Activated CD8-positive, alpha-beta T cell treated with anti-CD3 and anti-CD28 coated beads for 36 hours (primary cell): ENCODE measurements around the gene C4orf33. TPM values are rescaled to one million over a fixed set of nuclear protein-coding genes. Genes with fewer than 3 reads are reported as not detected.
"Not testable (repeated sequence)": the region's sequence is repeated elsewhere in the genome, so short reads cannot be mapped to it uniquely, and the experiment has no call there.

Source experiments
- ATAC-seq: fragments of 200-7000 bp; cut with Tn5 transposase; one replicate; pipeline ENCODE4 v1.10.0; 2021; ENCODE audit warnings: mild to moderate bottlenecking, moderate library complexity
- CTCF ChIA-PET: fragments of 350-600 bp; sonication (Branson Sonifier 250); formaldehyde crosslinking; loops from one replicate; lab custom pipeline; 2021; ENCODE audit warnings: antibody characterized with exemption; lab: Charles Lee
- POLR2A ChIA-PET: fragments of 350-600 bp; sonication (Branson Sonifier 250); formaldehyde crosslinking; loops from one replicate; lab custom pipeline; 2021; ENCODE audit warnings: antibody characterized with exemption; lab: Charles Lee
- DNase-seq: peaks from one replicate; pipeline ENCODE4 v3.0.0-alpha.2; 2020
- H3K27ac Mint-ChIP-seq: one replicate; pipeline ENCODE4 v1.8.0; 2021; ENCODE audit warnings: mild to moderate bottlenecking, mixed read lengths
- H3K27me3 Mint-ChIP-seq: one replicate; pipeline ENCODE4 v1.8.0; 2021; ENCODE audit warnings: mixed read lengths
- H3K36me3 Mint-ChIP-seq: one replicate; pipeline ENCODE4 v1.8.0; 2021; ENCODE audit warnings: low read depth, mixed read lengths
- H3K4me1 Mint-ChIP-seq: one replicate; pipeline ENCODE4 v1.8.0; 2021; ENCODE audit warnings: low read depth, mixed read lengths
- H3K4me3 Mint-ChIP-seq: one replicate; pipeline ENCODE4 v1.8.0; 2021; ENCODE audit warnings: mild to moderate bottlenecking, moderate library complexity, mixed read lengths
- H3K9me3 Mint-ChIP-seq: one replicate; pipeline ENCODE4 v1.8.0; 2021; ENCODE audit warnings: mixed read lengths
- CTCF ChIP-seq: fragments of 200-600 bp; IDR thresholded peaks from one replicate; pipeline ENCODE4 v1.8.0; 2022; ENCODE audit warnings: antibody characterized with exemption, mild to moderate bottlenecking
- intact Hi-C: fragments of 100-400 bp; cut with micrococcal nuclease; formaldehyde crosslinking; loops from one replicate; pipeline ENCODE4 v1.10.0; 2022
- total RNA-seq, 2 experiments: library from RNA; stranded (reverse); gene quantifications; one replicate each; pipeline ENCODE4 v1.2.3, GENCODE V29; 2021

The C4orf33 gene
- total RNA-seq, result 10 to 100 TPM; 15.0 to 15.6 TPM

GRCh38 chr4:129095811-129096454 is at the start of gene C4orf33:
TSS of gene C4orf33 (plus strand) at chr4:129096152. CDS start at chr4:129102611, 6,459 bp downstream.
- DNase-seq, result peak; percentile 91
- Mint-ChIP-seq H3K27ac (peak within 1 kb of the TSS; percentile 97), H3K36me3 (no peaks in the 10 kb centered on the region), H3K27me3 (no peaks in the 10 kb centered on the region), H3K4me1 (peaks cover 26% of the 10 kb centered on the region), H3K4me3 (peak within 1 kb of the TSS; percentile 94), H3K9me3 (no peaks in the 10 kb centered on the region)
- no peak for TF ChIP-seq CTCF
- CTCF ChIA-PET, result no interaction called here
- peak; percentile 71 for ATAC-seq
- intact Hi-C loops, result loop anchor here (10.0 kb wide), 3 partner anchors 281 to 1131 kb away; partner anchors contain the start of genes ABHD18, MFSD8 and PGRMC2
- POLR2A ChIA-PET, result interaction anchor here (0.7 kb wide), 1 partner anchor 284 kb away, joined by 3 read pairs; no protein-coding TSS in a partner anchor

GRCh38 chr4:129059028-129059427 is 36.9 kb upstream of the C4orf33 start:
- Mint-ChIP-seq H3K36me3 (peaks cover 62% of the 10 kb centered on the region), H3K9me3 (peaks cover 66% of the 10 kb centered on the region)
- POLR2A ChIA-PET, result no interaction called here

GRCh38 chr4:129062580-129062979 is 33.4 kb upstream of the C4orf33 start:
- CTCF ChIA-PET, result no interaction called here
- no peak overlapping the region for H3K27ac Mint-ChIP-seq
- peaks cover 55% of the 10 kb centered on the region for H3K36me3 Mint-ChIP-seq
- intact Hi-C loops, result no loop called here
- H3K9me3 Mint-ChIP-seq, result peaks cover 53% of the 10 kb centered on the region
- H3K4me1 Mint-ChIP-seq, result no peaks in the 10 kb centered on the region
- no peak for TF ChIP-seq CTCF
- H3K4me3 Mint-ChIP-seq, result no peak overlapping the region
- ATAC-seq (no peak), DNase-seq (no peak)
- H3K27me3 Mint-ChIP-seq, result no peaks in the 10 kb centered on the region
- POLR2A ChIA-PET, result interaction anchor here (1.2 to 1.3 kb wide), 2 partner anchors 30 to 250 kb away, joined by 3 read pairs; partner anchors contain the start of gene SCLT1

More at GRCh38 chr4:129059028-129059427, 36.9 kb upstream of the C4orf33 start:
- TF ChIP-seq CTCF, result no peak
- intact Hi-C loops, result no loop called here
- no peaks in the 10 kb centered on the region for H3K4me1 Mint-ChIP-seq
- no peak overlapping the region for H3K4me3 Mint-ChIP-seq
- DNase-seq (no peak), ATAC-seq (no peak)
- CTCF ChIA-PET, result no interaction called here
- H3K27me3 Mint-ChIP-seq, result no peaks in the 10 kb centered on the region
- H3K27ac Mint-ChIP-seq, result no peak overlapping the region

- Mint-ChIP-seq H3K9me3 (peaks cover 59% of the 10 kb centered on the region), H3K4me1 (no peaks in the 10 kb centered on the region), H3K36me3 (peaks cover 56% of the 10 kb centered on the region), H3K4me3 (no peak overlapping the region), H3K27me3 (no peaks in the 10 kb centered on the region), H3K27ac (no peak overlapping the region)
- intact Hi-C loops, result no loop called here
- no peak for DNase-seq
- no peak for ATAC-seq
- ChIA-PET POLR2A (interaction anchor here (1.3 kb wide), 1 partner anchor 29 kb away, joined by 3 read pairs; the partner anchor contains the start of gene SCLT1), CTCF (no interaction called here)
- TF ChIP-seq CTCF, result no peak
Observed at GRCh38 chr4:129063640-129064039, 32.3 kb upstream of the C4orf33 start.

GRCh38 chr4:129064717-129065116 is 31.2 kb upstream of the C4orf33 start:
- Mint-ChIP-seq H3K27ac (no peak overlapping the region), H3K4me1 (no peaks in the 10 kb centered on the region), H3K9me3 (peaks cover 60% of the 10 kb centered on the region), H3K4me3 (no peak overlapping the region), H3K36me3 (peaks cover 54% of the 10 kb centered on the region), H3K27me3 (no peaks in the 10 kb centered on the region)
- DNase-seq (no peak), ATAC-seq (no peak)
- ChIA-PET CTCF (no interaction called here), POLR2A (no interaction called here)
- intact Hi-C loops, result no loop called here
- TF ChIP-seq CTCF, result no peak

- H3K27me3 Mint-ChIP-seq, H3K27ac Mint-ChIP-seq, H3K4me1 Mint-ChIP-seq, CTCF ChIA-PET, intact Hi-C loops, ATAC-seq, DNase-seq, POLR2A ChIA-PET, H3K4me3 Mint-ChIP-seq: not testable (repeated sequence)
- Mint-ChIP-seq H3K36me3 (peaks cover 46% of the 10 kb centered on the region), H3K9me3 (peaks cover 46% of the 10 kb centered on the region)
Observed at GRCh38 chr4:129069537-129069936, 26.4 kb upstream of the C4orf33 start.
